HG03108 (cell line): ENCODE data around the gene NALCN.

ENCODE experiments used
- ATAC-seq: cut with Tn5 transposase; IDR thresholded peaks from one replicate; pipeline ENCODE4 v1.9.1; 2021; ENCODE audit warnings: moderate library complexity; ENCODE audit not compliant: unreplicated experiment

Gene NALCN

GRCh38 chr13:101416181-101417042 lies at the start of gene NALCN:
TSS of gene NALCN (minus strand) at chr13:101416508. CDS start at chr13:101399126, 17,382 bp downstream.
- ATAC-seq = no peak

DNA sequence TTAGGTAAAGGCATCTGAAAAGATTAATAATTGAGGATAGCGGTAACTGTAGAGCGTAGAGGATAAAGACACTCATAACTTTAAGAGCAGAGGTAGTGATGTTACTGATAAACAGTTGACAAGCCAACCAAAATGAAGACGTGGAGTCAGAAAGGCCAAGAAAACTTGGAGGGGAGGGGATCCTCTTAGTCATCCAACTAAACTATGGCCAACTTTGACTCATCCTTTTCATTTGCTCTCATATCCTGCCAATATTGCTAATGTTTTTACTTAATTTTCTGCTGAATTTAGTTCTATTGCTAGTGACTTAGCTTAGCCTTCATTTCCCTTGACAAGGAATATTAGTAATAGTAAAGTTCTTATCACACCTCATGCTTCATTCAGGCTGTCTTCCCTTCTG lies 49.6 kb upstream of the NALCN start:
- ATAC-seq = no peak

DNA sequence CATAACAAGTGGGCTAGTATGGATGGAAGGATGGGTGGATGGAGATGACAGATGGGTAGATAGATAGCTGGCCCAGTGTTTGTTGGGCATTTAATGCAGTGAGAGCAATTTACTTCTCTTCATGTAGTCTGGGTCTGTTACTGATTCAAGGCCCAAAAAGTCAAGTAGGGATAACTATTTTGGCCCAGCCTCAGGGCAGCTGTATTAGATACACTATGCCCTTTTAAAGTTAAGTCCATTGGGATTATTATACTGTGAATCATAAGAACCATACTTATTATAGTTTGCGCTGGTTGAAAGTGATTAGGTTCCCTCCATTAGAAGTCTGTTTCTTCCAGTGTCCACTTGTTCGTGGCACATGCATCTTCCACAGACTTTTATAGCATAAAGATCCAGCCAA lies 40.9 kb upstream of the NALCN start:
- ATAC-seq = no peak

DNA sequence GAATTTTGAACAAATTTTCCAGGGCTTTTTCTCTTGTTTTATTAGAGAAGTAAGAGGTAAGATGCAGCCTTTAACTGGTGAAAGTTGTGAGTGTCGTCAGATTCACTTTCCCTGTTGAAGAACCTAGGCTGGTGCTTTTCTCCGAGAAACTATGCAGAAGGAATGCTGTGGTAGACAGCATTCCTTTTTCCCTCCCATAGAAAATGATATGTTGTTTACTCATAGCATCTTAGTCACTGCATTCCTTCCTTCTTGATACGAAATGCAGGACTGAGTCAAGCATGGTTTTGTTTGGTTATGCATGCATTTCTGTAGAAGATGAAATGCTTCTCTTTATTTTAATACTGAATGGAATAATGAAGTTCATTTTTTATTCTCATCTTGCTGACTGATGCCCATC lies 39.6 kb upstream of the NALCN start:
- ATAC-seq = no peak

DNA sequence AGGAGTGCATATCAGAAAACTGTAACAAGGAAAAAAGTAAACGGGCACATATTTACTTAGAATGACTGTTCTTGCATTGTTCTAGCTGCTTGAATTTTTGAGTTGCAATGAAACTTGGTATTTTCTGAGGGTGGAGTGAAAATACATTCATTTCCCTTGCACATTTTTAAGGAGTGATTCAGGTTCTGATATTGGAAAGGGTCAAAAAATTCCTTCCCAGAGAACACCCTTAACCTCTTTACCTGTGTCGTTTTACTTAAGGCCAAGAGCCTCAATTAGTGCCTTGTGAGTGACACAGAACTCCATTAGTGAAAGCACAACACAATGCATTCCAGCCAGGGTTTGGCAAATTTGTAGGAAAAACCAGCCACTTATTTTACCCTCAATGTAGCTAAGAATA lies 38.5 kb upstream of the NALCN start:
- no peak for ATAC-seq

- no peak for ATAC-seq
Observed at GRCh38 chr13:101453784-101454201, 37.5 kb upstream of the NALCN start.

DNA sequence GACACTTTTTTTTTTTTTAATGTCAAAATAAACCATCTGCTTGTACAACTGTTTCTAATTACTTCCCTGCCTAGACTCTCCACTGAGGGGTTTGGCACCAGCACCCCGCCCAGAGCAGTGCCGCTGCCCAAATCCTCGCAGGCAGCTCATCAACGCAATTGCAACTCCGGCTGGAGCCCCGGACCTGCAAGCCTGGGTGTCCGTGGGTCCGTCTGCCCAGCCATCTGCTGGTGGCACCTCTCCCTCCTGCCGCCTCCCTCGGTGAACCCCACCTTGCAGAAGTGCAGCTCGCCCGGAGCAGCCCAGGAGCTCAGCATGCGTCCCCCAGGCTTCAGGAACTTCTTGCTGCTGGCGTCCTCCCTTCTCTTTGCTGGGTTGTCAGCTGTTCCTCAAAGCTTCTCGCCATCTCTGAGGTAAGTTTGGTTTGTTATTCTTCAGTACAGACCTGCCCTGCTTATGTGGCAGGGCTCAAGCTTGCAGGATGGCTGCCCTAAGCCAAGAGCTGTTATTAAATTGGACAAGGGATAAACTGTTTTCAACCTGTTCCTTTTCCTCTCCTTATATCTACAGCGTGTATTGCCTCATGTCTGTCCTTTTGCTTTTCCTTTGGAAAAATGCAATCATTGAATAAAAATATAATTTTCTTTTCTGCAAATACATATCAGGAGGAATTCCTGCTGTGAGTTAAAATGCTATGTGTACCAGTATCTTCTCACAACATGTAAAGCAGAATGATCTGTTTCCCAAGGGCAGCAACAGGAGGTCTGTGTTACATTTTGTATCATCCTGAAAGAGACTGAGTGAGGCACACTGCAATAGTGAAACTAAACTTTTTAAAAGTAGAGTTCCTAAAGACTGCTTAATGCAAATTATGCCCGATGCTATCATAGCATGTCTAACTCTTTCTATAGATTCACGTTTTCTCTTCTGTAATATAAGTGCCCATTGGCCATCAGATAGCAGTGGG lies 36.5 kb upstream of the NALCN start, which contains the start of gene ITGBL1:
Gene ITGBL1, plus strand, starts transcription at position 157 of the 967 bp plus-strand sequence. Its CDS starts 159 bp downstream, at position 316.
- no peak for ATAC-seq

GRCh38 chr13:101451641-101452040 lies 35.3 kb upstream of the NALCN start:
- no peak for ATAC-seq

GRCh38 chr13:101450749-101451130 lies 34.4 kb upstream of the NALCN start:
- ATAC-seq = no peak

DNA sequence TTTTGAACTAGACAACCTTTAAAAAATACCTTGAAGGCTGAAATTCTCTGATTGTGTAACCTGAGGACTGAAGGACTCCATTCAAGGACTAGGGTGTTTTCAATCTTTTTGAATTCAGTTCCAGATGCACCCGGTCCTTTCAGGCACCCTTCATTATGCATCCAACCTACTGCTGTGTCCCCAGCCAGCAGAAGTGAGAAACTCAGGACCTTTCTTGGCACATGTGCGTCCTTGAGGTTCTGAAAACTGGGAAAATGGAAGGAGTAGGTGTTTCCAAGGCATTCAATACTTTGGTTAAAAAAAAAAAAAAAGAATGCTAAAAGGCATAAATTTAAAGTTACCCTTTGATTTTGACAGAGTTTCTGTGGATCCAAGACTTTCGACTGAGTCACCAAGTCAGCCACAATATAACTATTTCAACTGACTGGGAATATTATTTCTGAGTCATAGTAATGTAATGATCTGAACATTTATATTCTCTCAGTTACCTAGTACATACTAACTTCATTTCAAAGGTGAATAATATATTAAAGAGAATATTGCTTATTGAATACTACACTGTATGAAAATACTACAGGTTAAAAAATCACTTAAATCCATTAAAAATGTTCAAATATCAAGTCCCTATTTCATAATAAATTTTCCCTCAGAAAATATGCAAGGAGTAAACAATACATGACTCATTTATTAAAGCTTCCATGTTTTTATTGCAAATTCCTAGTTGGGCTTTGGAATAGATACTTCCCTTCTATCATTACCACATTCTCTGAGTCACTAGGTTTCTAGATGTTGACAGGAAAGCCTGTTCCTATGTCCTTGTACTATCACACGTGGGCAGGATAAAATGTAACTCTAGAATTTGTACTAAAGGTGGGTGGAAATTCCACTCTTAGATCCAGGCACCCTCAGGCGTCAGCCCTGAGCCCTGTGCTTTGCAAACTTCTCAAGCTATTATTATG lies 33.8 kb upstream of the NALCN start:
- no peak for ATAC-seq

DNA sequence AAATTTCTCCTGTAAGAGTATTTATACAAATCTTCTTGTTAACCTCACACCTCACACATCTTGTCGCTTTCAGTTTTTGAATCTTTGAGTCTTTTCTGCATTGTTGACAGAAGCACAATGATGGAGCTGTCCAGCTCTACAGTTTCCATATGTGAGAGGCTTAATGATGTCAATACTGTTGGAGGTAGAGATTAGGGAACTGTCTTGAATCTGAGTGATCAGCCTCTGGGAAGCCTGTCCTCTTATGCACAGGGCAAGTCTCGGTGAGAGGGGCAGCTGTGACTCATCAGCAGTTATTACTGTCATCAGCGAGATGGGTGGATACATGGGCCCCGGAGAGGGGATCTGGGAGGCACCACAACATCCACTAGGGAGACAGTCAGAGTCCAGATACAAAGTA lies 31.5 kb upstream of the NALCN start:
- ATAC-seq = no peak

GRCh38 chr13:101434486-101434885 lies 18.2 kb upstream of the NALCN start:
- no peak for ATAC-seq

DNA sequence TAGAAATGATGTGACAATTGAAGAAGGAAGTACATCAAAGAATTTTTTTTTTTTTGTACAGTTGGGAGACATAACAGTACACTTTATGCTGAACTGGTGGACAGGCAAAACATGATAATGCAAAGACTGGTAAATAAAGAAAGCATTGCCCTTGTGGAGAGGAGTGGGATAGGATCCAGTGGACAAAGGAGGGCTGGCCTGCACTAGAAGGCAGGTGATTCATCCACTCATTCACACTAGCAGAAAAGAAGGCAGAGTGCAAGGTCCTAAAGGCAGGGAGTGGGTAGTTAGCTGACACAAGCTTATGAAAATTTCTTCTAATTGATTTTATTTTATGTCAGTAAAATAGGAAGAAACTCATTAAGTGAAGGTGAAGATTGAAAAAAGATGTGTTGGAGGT lies 17.6 kb upstream of the NALCN start:
- no peak for ATAC-seq

DNA sequence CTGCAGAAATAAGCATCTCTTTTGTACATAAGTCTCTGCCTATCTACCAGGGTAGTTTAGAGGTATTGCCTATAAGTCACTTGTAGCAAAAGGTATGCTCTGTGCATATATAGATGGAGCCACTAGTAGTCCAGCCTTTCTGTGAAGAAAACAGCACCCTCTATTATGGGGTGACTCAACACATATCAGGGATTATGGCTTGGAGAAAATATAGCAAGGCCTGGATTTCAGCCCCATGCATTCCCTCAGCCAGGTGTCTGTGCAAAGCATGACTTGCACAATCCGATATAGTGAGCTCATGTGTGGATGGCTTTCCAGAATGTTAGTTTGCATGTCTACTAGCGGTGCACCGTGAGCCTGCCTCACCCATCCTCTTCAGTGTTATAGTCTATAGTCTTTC lies 13.4 kb upstream of the NALCN start:
- no peak for ATAC-seq

DNA sequence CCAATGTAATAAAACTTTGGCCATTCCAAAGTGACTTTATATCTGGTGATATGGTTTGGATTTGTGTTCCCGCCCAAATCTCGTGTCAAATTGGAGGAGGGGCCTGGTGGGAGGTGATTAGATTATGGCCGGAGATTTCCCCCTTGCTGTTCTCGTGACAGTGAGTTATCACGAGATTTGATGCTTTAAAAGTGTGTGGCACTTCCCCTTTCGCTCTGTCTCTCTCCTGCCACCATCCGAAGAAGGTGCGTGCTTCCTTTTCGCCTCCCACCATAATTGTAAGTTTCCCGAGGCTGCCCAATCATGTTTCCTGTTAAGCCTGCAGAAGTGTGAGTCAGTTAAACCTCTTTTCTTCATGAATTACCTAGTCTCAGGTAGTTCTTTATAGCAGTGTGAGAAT lies 9.3 kb upstream of the NALCN start:
- ATAC-seq = no peak

- no peak for ATAC-seq
Observed at GRCh38 chr13:101425156-101425471, 8.8 kb upstream of the NALCN start.

DNA sequence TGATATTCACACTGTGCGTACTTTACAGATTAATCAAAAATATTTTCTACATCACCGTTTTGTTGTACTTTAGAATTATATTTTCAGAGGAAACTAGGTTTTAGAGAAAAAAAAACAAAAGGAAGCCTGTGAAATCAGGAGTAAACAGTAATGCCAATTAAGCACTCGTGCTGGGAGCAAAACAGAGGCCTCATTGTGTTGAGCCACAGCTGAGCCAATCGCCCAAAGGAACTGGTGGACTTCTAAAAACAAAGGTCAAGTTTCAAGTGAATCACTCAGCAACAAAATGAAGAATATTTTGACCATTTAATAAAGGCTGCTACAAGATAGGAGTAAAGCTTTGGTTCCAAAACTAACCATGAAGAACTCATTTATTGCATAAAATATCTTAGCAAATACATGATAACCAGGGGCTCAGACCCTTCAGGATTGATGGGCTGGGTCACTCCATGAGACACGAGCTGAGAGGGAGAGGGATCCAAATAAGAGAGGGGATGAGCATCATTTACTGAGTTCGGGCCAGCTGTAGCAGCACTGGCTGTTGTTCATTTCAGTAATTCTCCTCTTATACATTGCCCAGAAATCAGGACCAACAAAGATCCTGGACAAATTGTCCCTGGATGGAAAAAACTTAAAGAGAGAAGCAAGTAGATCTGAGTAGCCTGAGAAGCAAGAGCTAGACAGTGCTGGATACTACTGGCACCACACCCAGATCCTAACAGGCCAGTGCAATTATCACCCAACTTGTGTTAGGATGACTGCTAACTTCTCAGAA lies 8.3 kb upstream of the NALCN start:
- ATAC-seq = no peak

- ATAC-seq = no peak
Observed at GRCh38 chr13:101423872-101424271, 7.6 kb upstream of the NALCN start.

DNA sequence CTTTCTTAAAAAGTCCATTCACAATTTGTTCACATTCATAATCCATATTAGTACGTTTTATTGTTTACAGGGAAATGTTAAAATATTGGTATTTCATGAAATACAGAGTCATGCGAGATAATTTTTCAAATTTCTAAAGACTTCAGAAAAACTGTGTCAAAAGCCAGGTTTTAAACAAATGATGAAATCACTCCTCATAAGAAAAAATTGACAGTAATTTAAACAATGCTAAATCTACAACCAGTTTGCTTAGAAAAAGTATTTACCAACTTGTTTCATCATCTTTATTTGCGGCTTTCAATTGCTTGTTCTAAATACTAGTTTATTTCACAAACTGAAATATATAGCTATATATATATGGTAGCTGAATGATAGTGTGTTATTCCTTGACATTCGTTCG lies 1.2 kb upstream of the NALCN start:
- no peak for ATAC-seq

- ATAC-seq = no peak
Observed at GRCh38 chr13:101417043-101417406, 717 bp upstream of the NALCN start.
